T47D (cell line): ENCODE measurements around the gene ABR.
"Not testable (repeated sequence)": the region's sequence is repeated elsewhere in the genome, so short reads cannot be mapped to it uniquely, and the experiment has no call there.

Source experiments
- DNase-seq, 2 experiments: peaks; one replicate each; pipeline versions ENCODE4 v3.0.0 to v3.0.0-alpha.2; 2011 to 2012; ENCODE audit warnings: low read depth in 1 of 2, low spot score in 1 of 2
- JUND ChIP-seq: IDR thresholded peaks from 2 replicates; pipeline ENCODE4 v1.6.1; 2012; ENCODE audit warnings: low read depth
- in situ Hi-C: cut with HindIII; loops from 2 replicates; pipeline ENCODE4 v1.10.0; 2016; ENCODE audit warnings: low sequenced_read_pairs, low pct_unique_long_range_greater_than_20kb

The ABR gene

GRCh38 chr17:1216217-1217088, 36.7 kb upstream of the ABR start:
- in situ Hi-C loops: no loop called here
- TF ChIP-seq JUND: no peak
- DNase-seq: no peak

DNA sequence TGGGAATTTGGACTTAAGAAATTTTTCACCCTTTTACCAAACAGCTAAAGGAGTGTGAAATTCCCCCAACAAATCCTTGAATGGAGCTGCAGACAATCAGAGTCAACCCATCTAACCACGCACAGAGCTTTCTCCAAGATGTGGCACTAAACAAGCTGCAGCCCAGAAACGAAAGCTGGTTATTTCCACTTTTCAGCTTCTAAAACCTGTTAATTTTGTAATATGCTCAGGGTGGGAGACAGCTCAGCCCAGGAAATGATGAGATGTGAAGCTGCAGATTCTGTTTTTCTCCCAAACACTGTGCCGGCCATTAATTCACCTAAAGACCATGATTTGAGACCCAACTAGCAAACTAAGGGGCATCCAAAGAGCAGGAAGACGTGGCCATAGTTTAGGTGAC, 33.2 kb upstream of the ABR start:
- no peak for DNase-seq
- no peak for TF ChIP-seq JUND
- in situ Hi-C loops: no loop called here

DNA sequence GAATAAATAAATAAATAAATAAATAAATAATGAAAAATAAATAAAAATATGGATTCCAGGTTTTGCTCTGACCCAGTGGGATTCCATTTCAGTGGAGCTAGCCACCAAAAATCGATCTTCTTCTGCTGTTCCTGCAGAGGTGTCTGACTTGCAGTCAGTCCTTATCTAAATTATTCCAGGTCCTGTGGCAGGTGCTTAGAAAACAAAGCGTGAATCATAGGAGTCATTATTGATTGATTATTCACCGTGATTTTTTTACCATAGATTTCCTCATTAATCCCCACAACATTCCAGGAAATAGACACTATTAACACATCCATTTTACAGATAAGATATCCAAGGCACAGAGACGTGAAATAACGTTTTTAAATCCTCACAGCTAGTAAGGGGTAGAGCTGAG, 31.5 kb upstream of the ABR start:
- in situ Hi-C loops: no loop called here
- TF ChIP-seq JUND: no peak
- no peak for DNase-seq

DNA sequence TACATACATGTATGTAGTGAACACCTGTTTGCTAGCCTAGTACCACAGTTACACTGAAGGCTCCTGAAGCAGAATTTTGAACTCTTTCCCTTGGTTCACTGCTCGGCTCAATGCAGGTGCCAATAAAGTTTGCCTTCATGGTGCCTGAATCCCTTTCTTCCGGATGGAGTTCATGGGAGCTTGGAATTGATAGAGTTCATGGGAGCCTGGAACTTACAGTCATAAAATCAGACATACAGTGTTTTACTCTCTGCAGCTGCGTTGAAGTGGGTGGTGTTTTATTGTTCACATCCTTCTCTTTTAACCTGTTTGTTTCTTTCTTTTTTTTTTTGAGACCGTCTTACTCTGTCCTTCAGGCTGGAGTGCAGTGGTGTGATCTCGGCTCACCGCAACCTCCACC, 29.2 kb upstream of the ABR start:
- in situ Hi-C loops: no loop called here
- DNase-seq: no peak

DNA sequence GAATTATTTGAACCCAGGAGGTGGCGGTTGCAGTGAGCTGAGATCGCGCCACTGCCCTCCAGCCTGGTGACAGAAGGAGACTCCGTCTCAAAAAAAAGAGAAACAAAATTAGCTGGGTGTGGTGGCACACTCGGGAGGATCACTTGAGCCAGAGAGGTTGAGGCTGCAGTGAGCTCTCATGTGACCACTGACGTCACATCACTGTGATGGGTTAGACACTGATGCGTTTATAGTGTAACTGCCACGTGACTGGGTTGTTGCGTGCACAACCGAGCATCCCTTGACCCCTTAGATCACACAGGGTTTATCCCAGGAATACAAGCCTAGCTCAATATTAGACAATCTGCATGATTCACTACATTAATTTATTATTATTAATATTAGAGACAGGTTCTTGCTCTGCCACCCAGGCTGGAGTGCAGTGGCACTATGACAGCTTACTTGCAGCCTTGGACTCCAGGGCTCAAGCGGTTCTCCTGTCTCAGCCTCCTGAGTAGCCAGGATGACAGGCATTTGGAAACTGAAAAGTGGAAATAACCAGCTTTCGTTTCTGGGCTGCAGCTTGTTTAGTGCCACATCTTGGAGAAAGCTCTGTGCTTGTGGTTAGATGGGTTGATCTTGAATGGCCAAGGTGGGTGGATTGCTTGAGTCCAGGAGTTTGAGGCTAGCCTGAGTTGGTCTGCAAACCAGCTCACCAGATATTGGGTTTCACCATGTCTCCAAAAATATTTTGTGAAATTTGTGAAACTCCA, 26.4 kb upstream of the ABR start:
- in situ Hi-C loops: no loop called here
- no peak for TF ChIP-seq JUND
- no peak for DNase-seq

More for the DNA sequence above, 29.2 kb upstream of the ABR start:
- TF ChIP-seq JUND: no peak

DNA sequence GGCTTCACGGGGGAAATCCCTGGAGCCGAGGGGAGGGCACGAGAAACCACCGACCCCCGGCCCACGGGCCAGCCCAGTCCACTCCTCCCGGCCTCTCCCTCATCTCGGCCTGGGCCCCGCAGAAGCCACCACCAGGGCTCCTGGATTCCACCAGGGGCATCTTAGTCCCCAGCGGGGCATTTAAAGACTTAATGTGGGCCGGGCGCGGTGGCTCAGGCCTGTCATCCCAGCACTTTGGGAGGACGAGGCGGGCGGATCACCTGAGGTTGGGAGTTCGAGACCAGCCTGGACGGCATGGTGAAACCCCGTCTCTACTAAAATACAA, 24.1 kb upstream of the ABR start:
- in situ Hi-C loops: no loop called here
- TF ChIP-seq JUND: no peak
- DNase-seq: peak in 1 of 2 experiments; percentile 26

GRCh38 chr17:1203111-1203966, 23.6 kb upstream of the ABR start:
- no peak for TF ChIP-seq JUND
- DNase-seq: peak; percentile 74 to 84
- in situ Hi-C loops: no loop called here

- in situ Hi-C loops: no loop called here
- DNase-seq: no peak
- no peak for TF ChIP-seq JUND
These were observed 22.5 kb upstream of the ABR start for GRCh38 chr17:1202291-1202690.

- in situ Hi-C loops: no loop called here
- no peak for TF ChIP-seq JUND
- DNase-seq: no peak
These were observed 21.4 kb upstream of the ABR start for GRCh38 chr17:1201132-1201702.

GRCh38 chr17:1199271-1199743, 19.5 kb upstream of the ABR start:
- DNase-seq, in situ Hi-C loops: not testable (repeated sequence)

GRCh38 chr17:1197781-1198490, 18.2 kb upstream of the ABR start:
- in situ Hi-C loops: no loop called here
- DNase-seq: no peak
- TF ChIP-seq JUND: no peak

- no peak for TF ChIP-seq JUND
- in situ Hi-C loops: no loop called here
- no peak for DNase-seq
These were observed 17.6 kb upstream of the ABR start for GRCh38 chr17:1197379-1197778.
